OCI-LY7 (cell line): ENCODE measurements around the gene RUSF1.

ENCODE experiments used
- CTCF ChIP-seq: fragments of 200-600 bp; sonication (generic); conservative IDR thresholded peaks from 2 replicates; pipeline ENCODE4 v1.5.1; 2014; ENCODE audit warnings: mild to moderate bottlenecking, antibody characterized with exemption, low read length, moderate library complexity, mixed read lengths
- EZH2phosphoT487 ChIP-seq: fragments of 200-600 bp; sonication (generic); IDR thresholded peaks from 2 replicates; pipeline ENCODE4 v1.6.1; 2018; ENCODE audit warnings: low read depth, borderline replicate concordance, mild to moderate bottlenecking, mixed run types, antibody characterized with exemption, low read length, moderate library complexity, mixed read lengths

- TF ChIP-seq CTCF (no peak), EZH2phosphoT487 (no peak)
These were observed 29.4 kb upstream of the RUSF1 start for GRCh38 chr16:31537362-31538242.
